ENCODE measurements around the gene TMIGD2.
A peak's percentile ranks its signal among the peaks of the same experiment; 100 is the strongest.
"Not testable (repeated sequence)": the region's sequence is repeated elsewhere in the genome, so short reads cannot be mapped to it uniquely, and the experiment has no call there.

Gene TMIGD2

GRCh38 chr19:4300589-4300988 is 1.6 kb downstream of the TMIGD2 start:
- no peak for DNase-seq
- in situ Hi-C loops (cut with MboI; ENCODE audit: low pct_unique_long_range_greater_than_20kb, low sequenced_read_pairs) = no loop called here

GRCh38 chr19:4298810-4299550 is 3.2 kb downstream of the TMIGD2 start:
- in situ Hi-C loops (cut with MboI; ENCODE audit: low pct_unique_long_range_greater_than_20kb, low sequenced_read_pairs) = no loop called here

GRCh38 chr19:4297901-4298809 is 4.0 kb downstream of the TMIGD2 start:
- in situ Hi-C loops (cut with MboI; ENCODE audit: low pct_unique_long_range_greater_than_20kb, low sequenced_read_pairs) = no loop called here
- no peak for DNase-seq

More at GRCh38 chr19:4298810-4299550, 3.2 kb downstream of the TMIGD2 start:
- no peak for DNase-seq

GRCh38 chr19:4295972-4296771 is 6.0 kb downstream of the TMIGD2 start:
- in situ Hi-C loops (cut with MboI; ENCODE audit: low pct_unique_long_range_greater_than_20kb, low sequenced_read_pairs) = no loop called here
- DNase-seq = no peak

- in situ Hi-C loops (cut with MboI; ENCODE audit: low pct_unique_long_range_greater_than_20kb, low sequenced_read_pairs) = no loop called here
These were observed 7.8 kb downstream of the TMIGD2 start for GRCh38 chr19:4294389-4294788.

GRCh38 chr19:4292515-4292914 is 9.7 kb downstream of the TMIGD2 start:
- in situ Hi-C loops (cut with MboI; ENCODE audit: low pct_unique_long_range_greater_than_20kb, low sequenced_read_pairs) = no loop called here
- no peak for DNase-seq

More at GRCh38 chr19:4294389-4294788, 7.8 kb downstream of the TMIGD2 start:
- DNase-seq = no peak

- in situ Hi-C loops (cut with MboI; ENCODE audit: low pct_unique_long_range_greater_than_20kb, low sequenced_read_pairs) = no loop called here
- DNase-seq = no peak
These were observed 10.9 kb downstream of the TMIGD2 start for GRCh38 chr19:4291184-4291732.

GRCh38 chr19:4288091-4288777 is 14.0 kb downstream of the TMIGD2 start:
- in situ Hi-C loops (cut with MboI; ENCODE audit: low pct_unique_long_range_greater_than_20kb, low sequenced_read_pairs) = no loop called here

GRCh38 chr19:4286141-4286540 is 16.0 kb downstream of the TMIGD2 start:
- in situ Hi-C loops (cut with MboI; ENCODE audit: low pct_unique_long_range_greater_than_20kb, low sequenced_read_pairs); DNase-seq: not testable (repeated sequence)

More at GRCh38 chr19:4288091-4288777, 14.0 kb downstream of the TMIGD2 start:
- no peak for DNase-seq

GRCh38 chr19:4284974-4285373 is 17.2 kb downstream of the TMIGD2 start:
- no peak for DNase-seq
- in situ Hi-C loops (cut with MboI; ENCODE audit: low pct_unique_long_range_greater_than_20kb, low sequenced_read_pairs) = no loop called here

GRCh38 chr19:4284176-4284958 is 17.8 kb downstream of the TMIGD2 start:
- in situ Hi-C loops (cut with MboI; ENCODE audit: low pct_unique_long_range_greater_than_20kb, low sequenced_read_pairs) = no loop called here
- peak; percentile 54 for DNase-seq

GRCh38 chr19:4279530-4280422 is 22.4 kb downstream of the TMIGD2 start:
- no peak for DNase-seq
- in situ Hi-C loops (cut with MboI; ENCODE audit: low pct_unique_long_range_greater_than_20kb, low sequenced_read_pairs) = no loop called here

- DNase-seq = no peak
- in situ Hi-C loops (cut with MboI; ENCODE audit: low pct_unique_long_range_greater_than_20kb, low sequenced_read_pairs) = no loop called here
These were observed 23.0 kb downstream of the TMIGD2 start for GRCh38 chr19:4279267-4279529.

- in situ Hi-C loops (cut with MboI; ENCODE audit: low pct_unique_long_range_greater_than_20kb, low sequenced_read_pairs) = no loop called here
These were observed 23.5 kb downstream of the TMIGD2 start, which contains the start of gene SHD for GRCh38 chr19:4278419-4279266. Gene SHD, plus strand, starts transcription at chr19:4279266. Its CDS starts 798 bp downstream, at chr19:4280064.

GRCh38 chr19:4278010-4278409 is 24.2 kb downstream of the TMIGD2 start:
- in situ Hi-C loops (cut with MboI; ENCODE audit: low pct_unique_long_range_greater_than_20kb, low sequenced_read_pairs) = no loop called here
- DNase-seq = no peak

More at GRCh38 chr19:4278419-4279266, 23.5 kb downstream of the TMIGD2 start, which contains the start of gene SHD:
- no peak for DNase-seq

- in situ Hi-C loops (cut with MboI; ENCODE audit: low pct_unique_long_range_greater_than_20kb, low sequenced_read_pairs) = no loop called here
- no peak for DNase-seq
These were observed 24.9 kb downstream of the TMIGD2 start for GRCh38 chr19:4277191-4277696.
